Skeletal muscle tissue (tissue), 4 donors: Measurements from ENCODE around the gene RIT1. TPM values are rescaled to one million over a fixed set of nuclear protein-coding genes. Genes with fewer than 3 reads are reported as not detected.

Experiments used
- H3K27ac ChIP-seq: one replicate; pipeline ENCODE4 v1.7.0; 2013; ENCODE audit warnings: mild to moderate bottlenecking, low read depth, low read length, inconsistent platforms
- H3K27me3 ChIP-seq, 3 donors: one replicate each; pipeline ENCODE4 v1.7.0; 2013; ENCODE audit warnings: low read length in 3 of 3; ENCODE audit not compliant: control insufficient read depth in 3 of 3, insufficient read depth in 3 of 3
- H3K36me3 ChIP-seq, 3 donors: one replicate each; pipeline ENCODE4 v1.7.0; 2013; ENCODE audit warnings: low read length in 3 of 3; ENCODE audit not compliant: control insufficient read depth in 3 of 3, insufficient read depth in 3 of 3
- H3K4me1 ChIP-seq, 3 donors: one replicate each; pipeline ENCODE4 v1.7.0; 2013; ENCODE audit warnings: low read length in 3 of 3, mild to moderate bottlenecking in 3 of 3; ENCODE audit not compliant: control insufficient read depth in 3 of 3, insufficient read depth in 3 of 3
- H3K4me3 ChIP-seq, 3 donors: one replicate each; pipeline ENCODE4 v1.7.0; 2013; ENCODE audit warnings: low read length in 3 of 3
- H3K9ac ChIP-seq, 3 donors: one replicate each; pipeline ENCODE4 v1.7.0; 2013; ENCODE audit warnings: low read length in 3 of 3, mild to moderate bottlenecking in 3 of 3, moderate library complexity in 2 of 3, low read depth in 1 of 3
- H3K9me3 ChIP-seq, 3 donors: one replicate each; pipeline ENCODE4 v1.7.0; 2013; ENCODE audit warnings: low read length in 3 of 3; ENCODE audit not compliant: control insufficient read depth in 3 of 3
- total RNA-seq: library from RNA; depleted of rRNA; stranded (reverse); fragments of >200 nt; gene quantifications from one replicate; pipeline ENCODE4 v1.2.3, GENCODE V29; 2014
- donor health status: Osteomylitis.

The RIT1 gene
- total RNA-seq, 1 donor from 2014 or later, result 21.4 TPM

DNA sequence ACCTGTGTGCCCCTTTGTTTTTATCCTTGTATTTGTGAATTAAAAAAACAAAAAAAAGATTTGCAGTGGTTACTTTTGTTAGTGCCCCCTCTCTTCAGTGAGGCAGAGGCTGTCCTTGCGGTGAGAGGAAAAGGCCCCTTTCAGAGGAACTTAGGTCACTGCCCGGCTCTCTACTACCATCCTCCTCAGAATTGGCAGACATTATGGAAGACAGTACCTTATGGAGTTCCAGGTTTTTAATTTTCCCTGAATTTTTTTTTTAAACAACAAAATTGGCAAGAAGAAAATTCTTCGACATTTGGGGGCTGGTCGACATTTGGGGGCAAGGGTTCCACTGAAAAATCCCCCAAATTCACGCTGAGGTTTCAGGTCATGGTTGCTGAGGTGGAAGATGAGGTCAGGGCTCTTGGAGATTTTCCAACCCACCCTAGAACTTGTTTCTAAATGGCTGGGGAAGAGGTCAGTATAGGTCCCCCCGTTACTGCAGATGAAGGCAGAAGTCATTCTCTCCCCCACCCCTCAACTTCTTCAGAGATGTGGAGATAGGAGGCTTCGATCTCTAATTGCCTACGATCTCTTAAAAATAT lies 35.6 kb upstream of the RIT1 start:
- Histone ChIP-seq H3K36me3 (peaks cover 35 to 49% (median 47%) of the 10 kb centered on the region in 3 donors), H3K4me1 (peaks cover 18 to 26% (median 26%) of the 10 kb centered on the region in 3 donors), H3K9ac (peak overlapping the region in 1 of 3 donors; percentile 33), H3K4me3 (no peak overlapping the region), H3K27ac (no peak overlapping the region), H3K9me3 (no peaks in the 10 kb centered on the region), H3K27me3 (no peaks in the 10 kb centered on the region)

GRCh38 chr1:155944444-155944799 lies 33.3 kb upstream of the RIT1 start:
- H3K9me3 ChIP-seq, result no peaks in the 10 kb centered on the region
- H3K36me3 ChIP-seq, result peaks cover 17 to 30% (median 27%) of the 10 kb centered on the region in 3 donors
- peaks cover 34 to 41% (median 39%) of the 10 kb centered on the region in 3 donors for H3K4me1 ChIP-seq
- no peaks in the 10 kb centered on the region for H3K27me3 ChIP-seq
- H3K27ac ChIP-seq, result no peak overlapping the region
- H3K9ac ChIP-seq, result no peak overlapping the region
- no peak overlapping the region for H3K4me3 ChIP-seq

DNA sequence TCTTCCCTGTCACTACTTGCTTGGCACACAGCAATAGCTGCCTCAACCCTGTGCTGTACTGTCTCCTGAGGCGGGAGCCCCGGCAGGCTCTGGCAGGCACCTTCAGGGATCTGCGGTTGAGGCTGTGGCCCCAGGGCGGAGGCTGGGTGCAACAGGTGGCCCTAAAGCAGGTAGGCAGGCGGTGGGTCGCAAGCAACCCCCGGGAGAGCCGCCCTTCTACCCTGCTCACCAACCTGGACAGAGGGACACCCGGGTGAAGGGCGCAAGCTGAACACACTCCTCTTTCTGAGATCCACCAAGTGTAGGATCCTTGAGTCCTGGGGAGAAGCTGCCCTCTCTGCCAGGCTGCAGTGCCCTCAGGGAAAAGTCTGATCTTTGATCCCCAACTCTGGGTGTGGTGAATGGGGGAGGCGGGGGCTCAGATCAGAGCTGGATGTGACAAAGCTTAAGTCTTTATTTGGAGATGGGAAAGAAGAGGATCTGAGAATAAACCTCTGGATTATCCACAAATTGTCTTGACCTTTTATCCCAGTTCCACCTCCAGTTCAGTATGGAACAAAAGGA lies 31.5 kb upstream of the RIT1 start:
- Histone ChIP-seq H3K4me3 (no peak overlapping the region), H3K9ac (peak overlapping the region in 2 of 3 donors; percentile 20 to 40), H3K27me3 (no peaks in the 10 kb centered on the region), H3K27ac (no peak overlapping the region), H3K4me1 (peaks cover 37 to 49% (median 39%) of the 10 kb centered on the region in 3 donors), H3K36me3 (peaks cover 12 to 18% (median 17%) of the 10 kb centered on the region in 3 donors), H3K9me3 (no peaks in the 10 kb centered on the region)

DNA sequence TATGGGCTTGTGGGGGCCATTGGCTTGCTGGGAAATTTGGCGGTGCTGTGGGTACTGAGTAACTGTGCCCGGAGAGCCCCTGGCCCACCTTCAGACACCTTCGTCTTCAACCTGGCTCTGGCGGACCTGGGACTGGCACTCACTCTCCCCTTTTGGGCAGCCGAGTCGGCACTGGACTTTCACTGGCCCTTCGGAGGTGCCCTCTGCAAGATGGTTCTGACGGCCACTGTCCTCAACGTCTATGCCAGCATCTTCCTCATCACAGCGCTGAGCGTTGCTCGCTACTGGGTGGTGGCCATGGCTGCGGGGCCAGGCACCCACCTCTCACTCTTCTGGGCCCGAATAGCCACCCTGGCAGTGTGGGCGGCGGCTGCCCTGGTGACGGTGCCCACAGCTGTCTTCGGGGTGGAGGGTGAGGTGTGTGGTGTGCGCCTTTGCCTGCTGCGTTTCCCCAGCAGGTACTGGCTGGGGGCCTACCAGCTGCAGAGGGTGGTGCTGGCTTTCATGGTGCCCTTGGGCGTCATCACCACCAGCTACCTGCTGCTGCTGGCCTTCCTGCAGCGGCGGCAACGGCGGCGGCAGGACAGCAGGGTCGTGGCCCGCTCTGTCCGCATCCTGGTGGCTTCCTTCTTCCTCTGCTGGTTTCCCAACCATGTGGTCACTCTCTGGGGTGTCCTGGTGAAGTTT lies 30.8 kb upstream of the RIT1 start:
- H3K27ac ChIP-seq, result no peak overlapping the region

DNA sequence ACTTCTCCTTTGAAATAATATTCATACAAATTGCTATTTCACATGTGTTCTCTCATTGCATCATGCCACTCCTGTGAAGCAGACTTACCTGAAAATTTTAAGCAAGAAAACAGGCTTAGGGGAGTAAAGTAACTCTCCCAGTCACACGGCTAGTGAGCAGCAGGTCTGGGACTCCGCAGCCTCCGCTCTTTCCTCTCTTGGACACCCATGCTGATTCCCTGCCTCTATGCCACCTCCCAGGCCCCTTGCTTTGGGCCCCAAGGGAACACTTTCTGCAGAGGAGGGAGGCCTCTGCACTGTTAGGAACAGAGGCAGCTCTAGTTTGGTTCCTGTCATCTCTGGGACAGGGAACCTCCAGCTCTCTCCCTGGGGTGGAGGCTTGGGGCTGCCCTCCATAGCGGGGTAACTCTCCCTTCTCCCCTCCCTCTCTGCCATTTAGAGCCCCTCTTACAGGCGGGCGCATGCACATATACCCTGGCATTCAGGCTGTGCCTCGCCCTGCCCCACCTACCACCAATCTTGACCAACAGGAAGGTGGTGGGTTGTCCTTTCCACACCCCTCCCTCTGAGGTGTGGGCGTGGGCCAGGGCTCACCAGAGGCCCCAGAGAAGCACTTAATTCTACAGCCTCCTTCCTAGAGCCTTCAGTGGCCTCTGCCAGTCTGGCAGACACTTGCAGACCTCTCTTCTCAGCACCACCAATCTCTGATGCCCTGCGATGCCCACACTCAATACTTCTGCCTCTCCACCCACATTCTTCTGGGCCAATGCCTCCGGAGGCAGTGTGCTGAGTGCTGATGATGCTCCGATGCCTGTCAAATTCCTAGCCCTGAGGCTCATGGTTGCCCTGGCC lies 30.1 kb upstream of the RIT1 start, which contains the start of gene RXFP4:
TSS of gene RXFP4 (plus strand) at position 646 of the 852 bp plus-strand sequence. CDS start at position 718, 72 bp downstream.
- no peak within 1 kb of the TSS for H3K27ac ChIP-seq
- peak within 1 kb of the TSS in 1 of 3 donors; percentile 51 for H3K9ac ChIP-seq
- no peaks in the 10 kb centered on the region for H3K27me3 ChIP-seq
- no peaks in the 10 kb centered on the region for H3K9me3 ChIP-seq
- H3K36me3 ChIP-seq, result peaks cover 4% of the 10 kb centered on the region in 3 donors
- peaks cover 37 to 49% (median 39%) of the 10 kb centered on the region in 3 donors for H3K4me1 ChIP-seq
- peak within 1 kb of the TSS in 1 of 3 donors; percentile 13 for H3K4me3 ChIP-seq

More for the DNA sequence above, 30.8 kb upstream of the RIT1 start:
- peaks cover 6 to 11% (median 11%) of the 10 kb centered on the region in 3 donors for H3K36me3 ChIP-seq
- H3K4me1 ChIP-seq, result peaks cover 37 to 49% (median 39%) of the 10 kb centered on the region in 3 donors
- H3K9me3 ChIP-seq, result no peaks in the 10 kb centered on the region
- peak overlapping the region in 1 of 3 donors; percentile 43 for H3K9ac ChIP-seq
- peak overlapping the region in 1 of 3 donors; percentile 13 for H3K4me3 ChIP-seq
- no peaks in the 10 kb centered on the region for H3K27me3 ChIP-seq

- no peaks in the 10 kb centered on the region for H3K27me3 ChIP-seq
- no peaks in the 10 kb centered on the region for H3K36me3 ChIP-seq
- H3K9ac ChIP-seq, result no peak overlapping the region
- no peak overlapping the region for H3K27ac ChIP-seq
- no peaks in the 10 kb centered on the region for H3K9me3 ChIP-seq
- H3K4me1 ChIP-seq, result peaks cover 37 to 49% (median 39%) of the 10 kb centered on the region in 3 donors
- no peak overlapping the region for H3K4me3 ChIP-seq
Observed at GRCh38 chr1:155940482-155940992, 29.4 kb upstream of the RIT1 start.

DNA sequence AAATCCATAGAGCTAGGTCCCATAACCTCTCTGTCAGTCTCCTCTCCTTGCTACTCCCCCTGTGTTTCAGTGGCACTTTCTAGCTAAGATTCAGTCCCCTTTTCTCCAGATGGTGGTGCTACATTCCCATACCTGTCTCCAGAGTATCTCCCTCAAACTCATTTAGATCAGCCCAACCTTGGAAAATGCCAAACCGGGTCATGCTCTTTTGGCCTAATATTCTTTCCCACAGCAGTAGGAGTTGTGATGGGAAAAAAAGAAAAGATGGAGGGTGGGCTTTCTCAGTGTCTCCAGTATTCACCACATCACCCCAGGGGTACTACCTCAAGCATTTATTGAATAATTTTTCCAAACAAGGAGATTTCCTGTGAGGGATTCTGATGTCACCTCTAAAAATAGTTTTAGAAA lies 27.1 kb upstream of the RIT1 start:
- Histone ChIP-seq H3K4me3 (no peak overlapping the region), H3K4me1 (peaks cover 41 to 47% (median 41%) of the 10 kb centered on the region in 3 donors), H3K36me3 (peaks cover 0 to 7% (median 5%) of the 10 kb centered on the region in 3 donors), H3K9me3 (no peaks in the 10 kb centered on the region), H3K9ac (no peak overlapping the region), H3K27ac (no peak overlapping the region), H3K27me3 (no peaks in the 10 kb centered on the region)

DNA sequence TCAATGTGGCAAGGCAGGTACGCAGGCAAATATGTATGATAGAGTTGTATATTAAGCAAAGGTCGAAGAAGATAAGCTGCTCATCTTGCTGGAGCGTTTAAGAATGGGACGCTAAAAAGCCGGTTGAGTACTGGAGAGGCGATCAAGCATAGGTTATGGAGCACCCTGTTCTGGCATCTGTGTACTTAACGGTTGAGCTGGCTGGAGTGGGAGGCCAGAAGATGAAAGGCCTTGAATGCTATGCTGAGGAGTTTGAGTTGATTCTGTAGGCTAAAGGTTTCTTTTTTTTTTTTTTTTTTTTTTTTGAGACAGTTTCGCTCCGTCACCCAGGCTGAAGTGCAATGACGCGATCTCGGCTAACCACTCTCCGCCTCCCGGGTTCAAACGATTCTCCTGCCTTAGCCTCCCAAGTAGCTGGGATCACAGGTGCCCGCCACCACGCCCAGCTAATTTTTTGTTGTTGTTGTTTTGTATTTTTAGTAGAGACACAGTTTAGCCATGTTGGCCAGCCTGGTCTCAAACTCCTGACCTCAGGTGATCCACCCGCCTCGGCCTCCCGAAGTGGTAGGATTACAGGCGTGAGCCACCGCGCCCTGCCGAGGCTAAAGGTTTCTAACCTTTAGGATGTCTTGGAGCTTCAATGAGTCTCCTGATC lies 23.9 kb upstream of the RIT1 start:
- Histone ChIP-seq H3K9me3 (no peaks in the 10 kb centered on the region), H3K36me3 (peaks cover 12 to 31% (median 15%) of the 10 kb centered on the region in 3 donors), H3K9ac (peak overlapping the region; percentile 79 to 95 (median 84)), H3K27me3 (no peaks in the 10 kb centered on the region), H3K27ac (peak overlapping the region; percentile 96), H3K4me3 (peak overlapping the region; percentile 82 to 90 (median 87)), H3K4me1 (peaks cover 37 to 50% (median 43%) of the 10 kb centered on the region in 3 donors)
